Transverse colon (tissue), 4 donors: Measurements from ENCODE around the gene CDK10. TPM values are rescaled to one million over a fixed set of nuclear protein-coding genes. Genes with fewer than 3 reads are reported as not detected.
A peak's percentile ranks its signal among the peaks of the same experiment; 100 is the strongest.
"Not testable (repeated sequence)": the region's sequence is repeated elsewhere in the genome, so short reads cannot be mapped to it uniquely, and the experiment has no call there.

Source experiments
- DNase-seq: peaks from one replicate; pipeline ENCODE4 v3.0.0-alpha.2; 2019
- H3K27ac ChIP-seq, 4 donors: fragments of 200-600 bp; sonication (generic); 2 replicates each; pipeline ENCODE4 v1.5.1; 2016 to 2018; ENCODE audit warnings: inconsistent platforms in 4 of 4
- H3K27me3 ChIP-seq: fragments of 200-600 bp; sonication (generic); 2 replicates; pipeline ENCODE4 v1.5.1; 2017; ENCODE audit warnings: inconsistent platforms
- H3K36me3 ChIP-seq, 4 donors: fragments of 200-600 bp; sonication (generic); 2 replicates each; pipeline ENCODE4 v1.5.1; 2017 to 2019; ENCODE audit warnings: inconsistent platforms in 4 of 4
- H3K4me1 ChIP-seq, 4 donors: fragments of 200-600 bp; sonication (generic); 2 replicates each; pipeline ENCODE4 v1.5.1; 2017 to 2020; ENCODE audit warnings: inconsistent platforms in 4 of 4
- H3K4me3 ChIP-seq, 4 donors: fragments of 200-600 bp; sonication (generic); 1 replicate in 1 of 4; 2 replicates in 3 of 4; pipeline versions ENCODE4 v1.5.1 to v1.6.1; 2017 to 2019; ENCODE audit warnings: inconsistent platforms in 4 of 4
- H3K9me3 ChIP-seq, 2 donors: fragments of 200-600 bp; sonication (generic); 2 replicates each; pipeline ENCODE4 v1.5.1; 2017 to 2019; ENCODE audit warnings: inconsistent platforms in 2 of 2
- CTCF ChIP-seq, 5 experiments: fragments of 200-600 bp in 3 of 5; fragments of 450-650 bp in 2 of 5; sonication (generic) in 3 of 5; IDR thresholded peaks; 1 replicate in 2 of 5; 2 replicates in 3 of 5; pipeline ENCODE4 v1.5.1; 2016 to 2017; ENCODE audit warnings: antibody characterized with exemption in 5 of 5, inconsistent platforms in 3 of 5, mild to moderate bottlenecking in 2 of 5, moderate library complexity in 1 of 5
- EP300 ChIP-seq: sonication (generic); formaldehyde crosslinking; IDR thresholded peaks from one replicate; pipeline ENCODE4 v1.6.1; 2017; ENCODE audit warnings: antibody characterized with exemption, low read depth
- POLR2A ChIP-seq: fragments of 450-650 bp; IDR thresholded peaks from one replicate; pipeline ENCODE4 v1.6.1; 2016; ENCODE audit warnings: antibody characterized with exemption, mild to moderate bottlenecking, moderate library complexity
- POLR2AphosphoS5 ChIP-seq, 3 donors: sonication (generic); formaldehyde crosslinking; IDR thresholded peaks; one replicate each; pipeline ENCODE4 v1.6.1; 2016; ENCODE audit warnings: antibody characterized with exemption in 3 of 3
- WGBS, 2 donors: methylation state at CpG; one replicate each; pipeline ENCODE4 v1.1.5; 2018; ENCODE audit warnings: low coverage in 1 of 2; 5-methylcytosine and 5-hydroxymethylcytosine counted together
- in situ Hi-C, 4 donors: fragments of 200-750 bp; cut with MboI; loops; one replicate each; pipeline versions ENCODE4 v1.15.0 to v1.15.1; 2017; ENCODE audit warnings: low sequenced_read_pairs in 3 of 4, low pct_ligation_motif_present in 1 of 4, low pct_unique_long_range_greater_than_20kb in 1 of 4
- intact Hi-C: fragments of 100-400 bp; cut with DNase I; formaldehyde crosslinking; loops from one replicate; pipeline ENCODE4 v1.15.1; 2023; ENCODE audit warnings: low total_unique reads
- total RNA-seq, 4 donors: library from RNA; depleted of rRNA; stranded (reverse); fragments of >200 nt; gene quantifications; one replicate each; pipeline ENCODE4 v1.1.0, GENCODE V29; 2016

The CDK10 gene
- total RNA-seq, 4 donors from 2014 or later, result 69.6 to 304 (median 74.2) TPM

GRCh38 chr16:89696670-89697128, 10.2 kb downstream of the CDK10 start:
- in situ Hi-C loops, result no loop called here
- H3K36me3 ChIP-seq, result peaks cover 0 to 16% (median 4%) of the 10 kb centered on the region in 4 donors
- intact Hi-C loops, result no loop called here
- H3K9me3 ChIP-seq, result no peaks in the 10 kb centered on the region
- H3K4me3 ChIP-seq, result no peak overlapping the region
- 71% methylated on average over 18 of the region's 18 CpGs; no CpG with 5 or more reads in 1 of the 2 donors for WGBS, 2 donors
- peaks cover 4 to 25% (median 18%) of the 10 kb centered on the region in 4 donors for H3K4me1 ChIP-seq
- no peaks in the 10 kb centered on the region for H3K27me3 ChIP-seq
- TF ChIP-seq POLR2A (peak; percentile 12), POLR2AphosphoS5 (IDR thresholded peaks at IDR 0.05) (no peak)
- DNase-seq, result peak; percentile 59
- H3K27ac ChIP-seq, result no peak overlapping the region

GRCh38 chr16:89697161-89697615, 10.7 kb downstream of the CDK10 start:
- 92% methylated on average over 17 of the region's 19 CpGs; no CpG with 5 or more reads in 1 of the 2 donors for WGBS, 2 donors
- in situ Hi-C loops (no loop called here), intact Hi-C loops (no loop called here)
- Histone ChIP-seq H3K9me3 (no peaks in the 10 kb centered on the region), H3K27ac (no peak overlapping the region), H3K36me3 (peaks cover 0 to 11% (median 1%) of the 10 kb centered on the region in 4 donors), H3K4me1 (peaks cover 4 to 30% (median 20%) of the 10 kb centered on the region in 4 donors), H3K27me3 (no peaks in the 10 kb centered on the region), H3K4me3 (no peak overlapping the region)
- TF ChIP-seq POLR2AphosphoS5 (IDR thresholded peaks at IDR 0.05) (peak in 1 of 3 donors; percentile 23), CTCF (IDR thresholded peaks at IDR 0.05) (no peak)
- DNase-seq, result no peak

- WGBS, 2 donors, result 94% methylated on average over 15 of the region's 32 CpGs; no CpG with 5 or more reads in 1 of the 2 donors
- H3K27me3 ChIP-seq, result no peaks in the 10 kb centered on the region
- H3K9me3 ChIP-seq, result no peaks in the 10 kb centered on the region
- no peak for DNase-seq
- H3K4me3 ChIP-seq, result no peak overlapping the region
- H3K27ac ChIP-seq, result no peak overlapping the region
- TF ChIP-seq POLR2AphosphoS5 (IDR thresholded peaks at IDR 0.05), result no peak
- peaks cover 4 to 33% (median 22%) of the 10 kb centered on the region in 4 donors for H3K4me1 ChIP-seq
- H3K36me3 ChIP-seq, result peaks cover 0 to 6% (median 0%) of the 10 kb centered on the region in 4 donors
- in situ Hi-C loops (no loop called here), intact Hi-C loops (no loop called here)
Observed at GRCh38 chr16:89697616-89698331, 11.3 kb downstream of the CDK10 start.

- H3K9me3 ChIP-seq, H3K27ac ChIP-seq, H3K36me3 ChIP-seq, in situ Hi-C loops, DNase-seq, H3K4me3 ChIP-seq, H3K27me3 ChIP-seq, intact Hi-C loops: not testable (repeated sequence)
- peaks cover 4 to 33% (median 22%) of the 10 kb centered on the region in 4 donors for H3K4me1 ChIP-seq
- 96 to 100% methylated on average over 9 to 14 of the region's 14 CpGs for WGBS, 2 donors
Observed at GRCh38 chr16:89698717-89699116, 12.2 kb downstream of the CDK10 start.

GRCh38 chr16:89699629-89700099, 13.2 kb downstream of the CDK10 start:
- intact Hi-C loops (loop anchor here (5.0 to 10.0 kb wide), 2 partner anchors 95 to 173 kb away; partner anchors contain the start of gene TCF25), in situ Hi-C loops (loop anchor here in 2 of 4 donors (10.0 kb wide), 1 partner anchor 95 kb away; no protein-coding TSS in a partner anchor)
- H3K36me3 ChIP-seq, DNase-seq, H3K9me3 ChIP-seq, H3K27me3 ChIP-seq: not testable (repeated sequence)
- WGBS, 2 donors, result 64% methylated on average over 16 of the region's 18 CpGs; no CpG with 5 or more reads in 1 of the 2 donors
- H3K4me1 ChIP-seq, result peaks cover 4 to 33% (median 22%) of the 10 kb centered on the region in 4 donors
- peak overlapping the region; percentile 64 to 96 (median 94) for H3K27ac ChIP-seq
- H3K4me3 ChIP-seq, result peak overlapping the region in 2 of 4 donors; percentile 73

GRCh38 chr16:89700100-89700648, 13.7 kb downstream of the CDK10 start:
- no peaks in the 10 kb centered on the region for H3K9me3 ChIP-seq
- peak; percentile 100 for DNase-seq
- H3K4me3 ChIP-seq, result peak overlapping the region in 3 of 4 donors; percentile 73 to 77 (median 73)
- in situ Hi-C loops, result loop anchor here in 2 of 4 donors (10.0 kb wide), 1 partner anchor 95 kb away; no protein-coding TSS in a partner anchor
- WGBS, 2 donors, result 1% methylated on average over 26 of the region's 30 CpGs; no CpG with 5 or more reads in 1 of the 2 donors
- no peaks in the 10 kb centered on the region for H3K36me3 ChIP-seq
- no peaks in the 10 kb centered on the region for H3K27me3 ChIP-seq
- intact Hi-C loops, result loop anchor here (5.0 to 10.0 kb wide), 2 partner anchors 95 to 172 kb away; partner anchors contain the start of gene TCF25
- TF ChIP-seq POLR2A (peak; percentile 49), EP300 (no peak), CTCF (IDR thresholded peaks at IDR 0.05) (peak; percentile 73 to 97 (median 84)), POLR2AphosphoS5 (IDR thresholded peaks at IDR 0.05) (peak; percentile 51 to 71 (median 57))
- peaks cover 4 to 30% (median 22%) of the 10 kb centered on the region in 4 donors for H3K4me1 ChIP-seq
- peak overlapping the region; percentile 91 to 96 (median 94) for H3K27ac ChIP-seq
